HL-60 (cell line): ENCODE results near the gene IRF5.
"Not testable (repeated sequence)": the region's sequence is repeated elsewhere in the genome, so short reads cannot be mapped to it uniquely, and the experiment has no call there.

Experiments
- GABPA ChIP-seq: IDR thresholded peaks from 2 replicates; pipeline ENCODE4 v1.6.1; 2012; ENCODE audit warnings: low read depth
- POLR2AphosphoS5 ChIP-seq: IDR thresholded peaks from 2 replicates; pipeline ENCODE4 v1.6.1; 2012; ENCODE audit warnings: low read depth
- TF ChIP-seq, protein P1 (sequence below): IDR thresholded peaks from one replicate; pipeline ENCODE4 v1.5.1; 2011; ENCODE audit warnings: low read length, control low read depth, inconsistent platforms; ENCODE audit not compliant: insufficient read depth
- TF ChIP-seq, protein P2 (sequence below): IDR thresholded peaks from 2 replicates; pipeline ENCODE4 v1.6.1; 2012; ENCODE audit warnings: low read depth; ENCODE audit not compliant: insufficient replicate concordance

DNA sequence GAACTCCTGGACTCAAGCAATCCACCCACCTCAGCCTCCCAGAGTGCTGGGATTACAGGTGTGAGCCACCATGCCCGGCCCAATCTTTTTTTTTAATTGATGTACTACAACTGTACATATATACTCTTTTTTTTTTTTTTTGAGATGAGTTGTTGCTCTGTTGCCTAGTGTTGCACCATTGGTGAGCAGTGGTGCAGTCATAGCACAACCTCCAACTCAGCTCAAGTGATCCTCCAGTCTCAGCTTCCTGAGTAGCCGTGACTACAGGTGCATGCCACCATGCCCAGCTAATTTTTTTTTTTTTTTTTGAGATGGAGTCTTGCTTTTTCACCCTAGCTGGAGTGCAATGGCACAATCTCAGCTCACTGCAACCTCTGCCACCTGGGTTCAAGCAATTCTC lies 5.5 kb downstream of the IRF5 start:
- TF ChIP-seq, protein P1, sequence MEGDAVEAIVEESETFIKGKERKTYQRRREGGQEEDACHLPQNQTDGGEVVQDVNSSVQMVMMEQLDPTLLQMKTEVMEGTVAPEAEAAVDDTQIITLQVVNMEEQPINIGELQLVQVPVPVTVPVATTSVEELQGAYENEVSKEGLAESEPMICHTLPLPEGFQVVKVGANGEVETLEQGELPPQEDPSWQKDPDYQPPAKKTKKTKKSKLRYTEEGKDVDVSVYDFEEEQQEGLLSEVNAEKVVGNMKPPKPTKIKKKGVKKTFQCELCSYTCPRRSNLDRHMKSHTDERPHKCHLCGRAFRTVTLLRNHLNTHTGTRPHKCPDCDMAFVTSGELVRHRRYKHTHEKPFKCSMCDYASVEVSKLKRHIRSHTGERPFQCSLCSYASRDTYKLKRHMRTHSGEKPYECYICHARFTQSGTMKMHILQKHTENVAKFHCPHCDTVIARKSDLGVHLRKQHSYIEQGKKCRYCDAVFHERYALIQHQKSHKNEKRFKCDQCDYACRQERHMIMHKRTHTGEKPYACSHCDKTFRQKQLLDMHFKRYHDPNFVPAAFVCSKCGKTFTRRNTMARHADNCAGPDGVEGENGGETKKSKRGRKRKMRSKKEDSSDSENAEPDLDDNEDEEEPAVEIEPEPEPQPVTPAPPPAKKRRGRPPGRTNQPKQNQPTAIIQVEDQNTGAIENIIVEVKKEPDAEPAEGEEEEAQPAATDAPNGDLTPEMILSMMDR, result not testable (repeated sequence)
- TF ChIP-seq, protein P2, sequence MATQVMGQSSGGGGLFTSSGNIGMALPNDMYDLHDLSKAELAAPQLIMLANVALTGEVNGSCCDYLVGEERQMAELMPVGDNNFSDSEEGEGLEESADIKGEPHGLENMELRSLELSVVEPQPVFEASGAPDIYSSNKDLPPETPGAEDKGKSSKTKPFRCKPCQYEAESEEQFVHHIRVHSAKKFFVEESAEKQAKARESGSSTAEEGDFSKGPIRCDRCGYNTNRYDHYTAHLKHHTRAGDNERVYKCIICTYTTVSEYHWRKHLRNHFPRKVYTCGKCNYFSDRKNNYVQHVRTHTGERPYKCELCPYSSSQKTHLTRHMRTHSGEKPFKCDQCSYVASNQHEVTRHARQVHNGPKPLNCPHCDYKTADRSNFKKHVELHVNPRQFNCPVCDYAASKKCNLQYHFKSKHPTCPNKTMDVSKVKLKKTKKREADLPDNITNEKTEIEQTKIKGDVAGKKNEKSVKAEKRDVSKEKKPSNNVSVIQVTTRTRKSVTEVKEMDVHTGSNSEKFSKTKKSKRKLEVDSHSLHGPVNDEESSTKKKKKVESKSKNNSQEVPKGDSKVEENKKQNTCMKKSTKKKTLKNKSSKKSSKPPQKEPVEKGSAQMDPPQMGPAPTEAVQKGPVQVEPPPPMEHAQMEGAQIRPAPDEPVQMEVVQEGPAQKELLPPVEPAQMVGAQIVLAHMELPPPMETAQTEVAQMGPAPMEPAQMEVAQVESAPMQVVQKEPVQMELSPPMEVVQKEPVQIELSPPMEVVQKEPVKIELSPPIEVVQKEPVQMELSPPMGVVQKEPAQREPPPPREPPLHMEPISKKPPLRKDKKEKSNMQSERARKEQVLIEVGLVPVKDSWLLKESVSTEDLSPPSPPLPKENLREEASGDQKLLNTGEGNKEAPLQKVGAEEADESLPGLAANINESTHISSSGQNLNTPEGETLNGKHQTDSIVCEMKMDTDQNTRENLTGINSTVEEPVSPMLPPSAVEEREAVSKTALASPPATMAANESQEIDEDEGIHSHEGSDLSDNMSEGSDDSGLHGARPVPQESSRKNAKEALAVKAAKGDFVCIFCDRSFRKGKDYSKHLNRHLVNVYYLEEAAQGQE, result not testable (repeated sequence)
- TF ChIP-seq GABPA, POLR2AphosphoS5: not testable (repeated sequence)
